ENCODE data around the gene MYOZ2.

Gene MYOZ2

DNA sequence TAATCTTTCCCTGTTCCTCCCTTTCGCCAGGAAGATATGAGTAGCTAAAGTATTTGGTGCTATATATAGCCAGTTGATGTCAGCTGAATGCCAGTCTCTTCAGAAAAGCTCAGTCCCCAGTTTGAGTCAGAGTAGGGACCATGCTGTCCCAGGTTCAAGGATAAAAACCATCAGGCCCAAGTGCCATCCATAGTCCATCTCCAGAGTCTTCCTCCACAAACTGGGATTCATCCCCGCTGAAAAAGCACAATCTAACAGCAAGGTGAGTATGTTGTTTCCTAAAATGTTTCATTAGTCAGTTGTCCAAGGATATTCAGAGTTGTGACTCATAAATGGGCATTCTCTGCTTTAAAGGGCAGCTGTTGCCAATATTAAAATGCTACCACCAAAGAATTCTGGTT lies at the start of gene MYOZ2:
TSS of gene MYOZ2 (plus strand) at position 112 of the 401 bp plus-strand sequence. CDS start 694 bp downstream, outside the sequence.
- DNase-seq: no peak

GRCh38 chr4:119087121-119087520 lies 48.5 kb upstream of the MYOZ2 start:
- DNase-seq: no peak

- DNase-seq: no peak
Observed at GRCh38 chr4:119087656-119088055, 48.0 kb upstream of the MYOZ2 start.

DNA sequence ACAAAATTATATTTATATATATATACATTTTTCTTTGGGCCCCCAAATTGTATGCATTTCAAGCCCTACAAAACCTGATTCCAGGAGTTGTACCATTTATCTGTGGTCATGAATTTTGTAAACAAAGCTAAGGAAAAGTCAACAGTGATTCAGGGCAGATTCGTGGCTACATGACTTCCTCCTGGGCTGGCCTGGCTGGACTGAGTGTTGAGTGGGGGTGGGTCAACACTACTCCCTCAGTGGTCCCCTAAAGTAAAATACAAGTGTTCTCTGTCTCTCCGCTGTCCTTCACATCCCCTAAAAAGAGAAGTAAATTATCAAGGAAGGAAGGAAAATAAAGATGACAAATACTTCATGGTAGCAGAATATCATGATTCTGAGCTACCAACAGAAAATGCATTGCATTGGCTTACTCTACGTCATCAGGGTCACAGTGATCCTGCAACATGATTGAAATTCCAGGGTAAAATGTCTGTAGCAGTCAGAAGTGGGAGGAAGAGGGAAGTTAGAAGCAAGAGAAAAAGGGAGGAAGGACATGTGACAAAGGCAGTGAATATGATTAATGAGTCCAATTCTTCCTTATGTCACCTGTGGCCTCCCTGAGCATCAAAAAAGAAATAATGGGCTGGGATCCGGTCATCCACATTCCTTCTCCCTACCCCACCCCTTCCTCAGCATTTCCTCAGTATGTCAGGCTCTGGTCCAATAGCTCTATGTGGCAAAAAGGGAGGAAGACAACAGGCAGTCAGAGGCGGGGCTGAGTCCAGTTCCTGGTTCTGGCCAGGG lies 42.4 kb upstream of the MYOZ2 start:
- no peak for DNase-seq

DNA sequence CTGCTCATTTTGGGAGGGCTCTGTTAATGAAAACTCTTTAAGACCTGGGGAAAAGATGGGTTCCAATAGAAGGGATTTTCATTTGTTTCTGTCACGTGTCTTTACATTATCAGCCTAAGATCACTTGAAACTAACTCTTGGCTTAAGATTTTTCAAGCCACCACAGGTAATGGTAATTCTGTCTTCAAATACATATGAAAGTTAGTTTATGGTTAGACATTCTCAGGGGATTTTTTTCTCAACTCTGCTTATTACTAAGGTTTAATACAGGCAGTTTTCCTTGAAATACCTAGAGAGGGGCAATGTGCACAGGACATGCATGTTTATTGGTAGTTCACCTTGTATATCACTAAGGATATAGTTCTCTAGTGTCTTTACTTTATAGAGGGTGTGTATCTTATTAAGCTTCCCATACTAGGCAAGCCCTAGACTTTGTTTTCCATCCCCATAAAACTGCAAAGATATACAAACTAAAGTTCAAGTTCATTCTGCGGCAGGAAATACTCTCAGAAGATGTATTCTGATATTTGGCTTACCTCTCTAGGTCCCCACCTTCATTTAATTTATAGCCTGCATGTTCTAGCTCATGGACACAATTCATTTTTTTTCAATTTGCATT lies 38.2 kb upstream of the MYOZ2 start:
- DNase-seq: no peak

DNA sequence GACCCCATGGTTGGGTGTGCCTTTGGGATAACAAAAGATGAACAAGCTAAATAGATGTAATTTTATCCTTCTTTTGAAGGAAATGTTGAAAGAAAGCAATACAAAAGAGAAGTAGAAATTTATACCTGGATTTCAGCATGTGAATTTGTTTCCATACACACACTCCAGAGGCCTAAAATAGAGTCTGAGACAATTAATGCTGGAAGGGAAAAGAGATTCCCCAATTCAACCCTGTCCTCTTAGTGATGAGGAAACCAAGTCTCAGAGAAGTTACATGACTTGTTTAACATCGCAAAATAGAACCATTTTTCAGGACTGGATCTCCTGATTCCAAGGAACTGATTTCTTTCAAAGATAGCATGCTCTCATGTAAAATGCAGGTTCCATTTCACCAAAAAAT lies 37.3 kb upstream of the MYOZ2 start:
- no peak for DNase-seq

DNA sequence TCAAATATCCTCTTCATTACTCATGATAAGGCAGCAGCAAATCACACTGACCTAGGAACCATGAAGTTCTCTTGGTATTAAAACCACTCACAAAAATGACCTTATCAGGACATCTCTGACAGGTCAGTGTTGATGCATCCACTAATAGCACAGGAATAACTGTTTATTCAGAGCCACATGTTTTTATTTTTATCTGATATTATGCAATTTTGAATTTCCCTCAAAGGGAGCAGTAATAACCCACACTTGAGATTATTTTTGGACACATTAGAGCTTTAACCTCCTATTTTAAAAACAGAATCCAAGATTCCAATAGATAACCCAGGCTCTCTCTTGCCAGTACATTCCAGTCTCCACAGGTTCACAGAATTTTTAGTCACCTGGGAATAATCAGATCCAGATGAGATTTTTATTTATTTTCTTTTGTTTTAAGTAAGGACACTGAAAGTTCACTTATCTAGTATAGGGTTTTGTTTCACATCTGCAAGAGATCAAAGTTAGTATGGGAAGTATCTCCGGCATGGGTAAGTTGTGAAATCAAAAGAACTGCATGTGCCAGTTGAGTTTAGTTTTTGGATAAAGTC lies 36.3 kb upstream of the MYOZ2 start:
- DNase-seq: no peak

DNA sequence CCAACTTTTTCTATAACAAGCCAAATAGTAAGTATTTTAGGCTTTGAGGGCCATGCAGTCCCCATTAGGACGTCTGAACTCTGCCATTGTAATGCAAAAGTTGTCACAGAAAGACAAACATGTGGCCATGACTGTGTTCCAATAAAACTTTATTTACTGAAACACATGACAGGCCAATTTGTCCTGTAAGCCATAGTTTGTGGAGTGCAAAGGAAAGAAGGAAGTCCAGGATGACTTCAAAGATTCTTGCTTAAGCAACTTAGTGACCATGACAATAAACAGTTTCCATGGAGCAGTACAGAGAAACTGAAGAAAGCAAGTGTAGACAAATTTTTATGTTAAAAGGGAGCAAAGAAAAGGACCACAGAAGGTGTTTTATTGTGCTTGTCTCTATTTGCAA lies 35.0 kb upstream of the MYOZ2 start:
- DNase-seq: no peak

- no peak for DNase-seq
Observed at GRCh38 chr4:119103263-119103662, 32.4 kb upstream of the MYOZ2 start.

DNA sequence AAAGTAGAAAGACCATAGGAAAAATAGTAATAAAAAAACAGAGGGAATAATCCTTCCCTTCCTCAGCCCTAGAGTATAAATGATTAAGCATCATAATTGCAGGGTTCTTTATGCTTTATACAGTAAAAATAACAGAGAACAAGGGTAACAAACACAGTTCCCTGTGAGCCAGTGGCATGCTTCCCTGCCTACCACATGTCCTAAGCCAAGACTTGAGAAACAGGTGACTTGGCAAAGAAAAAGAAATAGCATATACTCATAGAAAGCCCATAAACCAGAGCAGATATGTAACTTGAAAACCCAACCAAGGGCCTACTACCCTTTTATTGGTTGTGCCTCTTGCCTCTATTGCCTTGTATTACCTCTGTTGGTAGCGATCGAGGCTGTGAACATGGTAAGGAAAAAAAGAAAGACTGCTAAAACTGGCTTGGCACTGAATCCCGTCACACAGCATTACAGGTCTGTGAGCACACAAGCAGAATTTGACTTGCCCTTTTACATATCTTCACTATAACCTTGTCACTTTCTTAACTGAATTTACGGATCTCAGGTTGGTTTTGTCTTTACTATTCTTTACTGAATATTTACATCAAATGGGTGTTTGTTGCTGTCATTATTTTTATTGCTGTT lies 30.9 kb upstream of the MYOZ2 start:
- no peak for DNase-seq

- DNase-seq: no peak
Observed at GRCh38 chr4:119105605-119106004, 30.0 kb upstream of the MYOZ2 start.

GRCh38 chr4:119106036-119107000 lies 29.3 kb upstream of the MYOZ2 start:
- DNase-seq: no peak

GRCh38 chr4:119110121-119110520 lies 25.5 kb upstream of the MYOZ2 start:
- no peak for DNase-seq

- no peak for DNase-seq
Observed at GRCh38 chr4:119111296-119111695, 24.3 kb upstream of the MYOZ2 start.

DNA sequence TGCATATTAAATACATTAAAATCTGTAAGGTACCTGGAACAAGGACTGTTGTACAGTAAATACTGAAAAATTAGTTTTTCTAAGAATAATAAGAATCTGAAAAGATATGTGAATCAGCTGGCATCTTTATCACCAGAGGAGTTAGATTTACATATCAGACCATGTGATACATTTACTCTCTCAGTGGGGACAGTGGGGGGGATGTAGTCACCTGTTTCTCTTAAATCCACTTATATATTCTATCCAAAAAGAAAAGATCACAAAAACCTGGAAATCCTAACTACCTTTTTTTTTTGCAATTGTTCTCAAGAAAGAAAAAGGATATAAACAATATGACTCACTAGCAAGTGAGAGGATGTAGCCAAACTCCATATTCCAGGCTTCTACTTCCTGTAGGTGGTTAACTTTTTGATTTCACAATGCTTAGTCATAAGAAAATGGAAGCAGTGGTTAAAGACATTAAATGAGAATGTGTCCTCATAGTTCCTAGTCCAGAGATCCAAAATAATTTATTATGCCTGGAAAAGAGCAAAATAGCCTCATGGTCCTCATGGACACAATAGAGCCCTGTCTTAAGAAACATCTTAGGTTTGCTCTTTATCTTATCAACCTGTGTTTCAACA lies 22.5 kb upstream of the MYOZ2 start:
- DNase-seq: no peak

DNA sequence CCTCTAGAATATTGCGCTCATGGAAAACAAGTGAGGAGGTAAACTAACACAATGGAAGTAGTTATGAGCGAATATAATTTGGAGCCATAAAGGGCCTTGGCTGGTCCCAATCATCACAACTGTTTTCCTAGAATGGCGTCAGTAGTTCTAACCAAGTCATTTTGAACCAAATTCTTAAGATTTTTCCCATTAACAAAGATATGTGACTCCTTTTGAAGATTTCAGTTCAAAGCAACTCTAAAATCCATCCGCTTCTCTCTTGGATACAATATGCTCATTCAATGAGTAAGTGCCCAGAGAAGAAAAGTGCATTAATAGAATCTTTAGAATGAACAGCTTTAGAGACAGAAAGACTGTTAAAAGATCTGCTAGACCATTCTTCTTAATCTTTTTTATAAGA lies 19.6 kb upstream of the MYOZ2 start:
- no peak for DNase-seq

DNA sequence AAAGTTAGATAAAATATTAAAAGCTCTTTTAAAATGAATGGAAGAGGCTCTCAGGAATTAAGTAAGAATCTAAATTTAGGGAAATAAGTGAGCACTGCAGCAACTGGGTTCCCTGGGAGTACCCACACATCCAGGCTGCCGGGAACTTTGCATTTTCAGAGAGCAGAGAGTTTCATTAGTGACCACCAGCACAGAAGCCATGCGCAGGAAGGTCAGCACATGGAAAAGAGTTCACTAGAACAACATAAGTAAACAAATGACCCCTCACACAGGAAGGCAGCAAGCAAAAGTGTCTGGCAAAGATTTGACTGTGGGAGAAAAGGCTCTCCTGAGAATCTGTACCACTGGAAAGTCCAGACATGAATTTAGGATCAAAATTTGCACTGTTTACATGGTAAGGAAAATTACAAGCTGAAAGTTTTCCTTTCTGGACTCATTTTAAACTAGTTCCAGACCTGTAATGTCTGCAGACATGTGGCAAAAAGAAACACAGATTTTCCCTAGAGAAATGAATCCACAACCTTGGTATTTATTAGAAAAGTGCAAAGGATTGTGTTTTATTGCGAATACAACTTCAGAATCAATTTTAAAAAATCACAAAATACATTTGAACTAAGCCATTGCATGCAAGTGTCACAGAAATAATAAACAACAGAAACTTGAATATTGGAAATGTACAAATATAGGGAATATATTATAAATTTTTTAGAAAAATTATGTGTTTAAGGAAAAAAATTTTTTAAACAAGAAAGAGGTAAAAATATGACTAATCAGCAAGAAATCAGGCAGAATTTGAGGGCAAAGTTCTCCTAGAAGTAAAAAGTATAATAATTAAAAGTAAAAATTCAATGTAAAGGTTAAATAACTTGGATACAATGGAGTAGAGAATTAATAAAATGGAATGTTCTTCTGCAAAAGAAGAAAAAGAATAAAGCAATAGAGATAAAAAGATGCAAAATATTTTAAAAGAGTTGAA lies 18.4 kb upstream of the MYOZ2 start:
- no peak for DNase-seq

DNA sequence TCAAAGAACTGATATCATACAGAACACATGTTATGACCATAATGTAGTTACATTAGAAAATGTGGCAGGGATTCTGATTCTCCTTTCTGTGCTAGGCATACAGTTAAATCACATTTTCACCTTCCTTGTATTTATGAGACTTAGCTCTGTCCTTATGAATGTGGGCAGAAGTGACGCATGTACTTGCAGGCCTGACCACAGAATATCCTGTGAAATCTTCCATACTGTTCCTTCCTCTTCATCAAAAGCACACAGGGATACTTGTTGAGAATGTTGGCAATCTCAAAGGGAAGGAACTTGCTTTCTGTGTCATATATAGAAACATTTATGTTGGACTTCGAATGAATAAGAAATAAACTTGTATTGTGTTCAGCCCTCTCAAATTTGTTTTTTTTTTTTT lies 17.2 kb upstream of the MYOZ2 start:
- no peak for DNase-seq

DNA sequence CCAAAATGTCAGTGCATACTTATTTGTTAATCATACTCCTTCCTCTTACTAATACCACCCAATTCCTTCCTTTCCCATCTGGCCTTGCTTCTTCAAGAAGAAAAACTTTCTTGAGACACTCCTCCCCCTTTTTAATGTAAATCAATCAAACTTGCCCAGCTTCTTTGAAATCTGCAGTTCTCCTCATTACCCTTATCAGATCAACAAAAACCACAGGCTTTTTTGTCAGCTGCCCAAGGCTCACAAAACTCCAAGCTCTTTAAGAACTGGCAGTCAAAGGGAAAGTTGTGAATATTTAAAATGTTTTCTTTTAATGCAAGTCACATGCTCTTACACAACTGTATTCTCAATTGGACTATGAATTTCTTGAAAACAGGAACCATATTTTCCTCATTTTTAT lies 11.3 kb upstream of the MYOZ2 start:
- DNase-seq: no peak

DNA sequence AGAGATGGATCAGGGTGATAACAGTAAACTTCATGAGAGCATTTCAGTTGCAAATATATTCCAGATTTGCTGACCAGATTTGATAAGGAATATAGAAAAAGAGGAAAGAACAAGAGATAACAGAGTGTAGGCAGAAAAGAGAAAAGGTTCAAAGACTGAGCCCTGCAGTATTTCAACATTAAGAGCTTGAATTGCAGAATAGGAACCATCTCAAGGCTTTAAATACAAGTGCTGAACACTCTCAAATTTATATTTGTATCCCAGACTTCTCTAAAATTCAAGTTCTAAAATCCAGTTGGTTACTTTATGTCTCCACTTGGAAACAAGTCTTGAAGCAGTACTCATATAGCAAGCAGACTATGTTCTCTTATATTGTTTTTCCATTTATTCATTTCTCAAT lies 9.7 kb upstream of the MYOZ2 start:
- DNase-seq: no peak

GRCh38 chr4:119128148-119128547 lies 7.5 kb upstream of the MYOZ2 start:
- no peak for DNase-seq

Data from stimulated activated CD4-positive, alpha-beta T cell treated with anti-CD3 and anti-CD28 coated beads, Interleukin-15, amount 100 ng/mL, for 24 hours (primary cell).